Neural cell (in vitro differentiated cells): ENCODE data around the gene ATXN10.

Experiments
- EZH2 ChIP-seq: fragments of 200-600, 300-800 bp; shearing (Covaris generic), sonication (generic); IDR thresholded peaks from 2 replicates; pipeline ENCODE4 v1.6.1; 2014; ENCODE audit warnings: antibody characterized with exemption, low read length, borderline replicate concordance, mild to moderate bottlenecking; ENCODE audit not compliant: insufficient read depth, poor library complexity, severe bottlenecking
- MXI1 ChIP-seq: fragments of 450-650 bp; conservative IDR thresholded peaks from 2 replicates; pipeline ENCODE4 v1.6.1; 2014; ENCODE audit warnings: antibody characterized with exemption, mild to moderate bottlenecking; ENCODE audit not compliant: poor library complexity, severe bottlenecking
- TAF1 ChIP-seq: IDR thresholded peaks from 2 replicates; pipeline ENCODE4 v1.6.1; 2012; ENCODE audit warnings: low read depth
- TF ChIP-seq, protein P1 (sequence below): fragments of 450-650 bp; IDR thresholded peaks from 2 replicates; pipeline ENCODE4 v1.5.1; 2014; ENCODE audit warnings: antibody characterized with exemption, mild to moderate bottlenecking, moderate library complexity; ENCODE audit not compliant: poor library complexity, severe bottlenecking

DNA sequence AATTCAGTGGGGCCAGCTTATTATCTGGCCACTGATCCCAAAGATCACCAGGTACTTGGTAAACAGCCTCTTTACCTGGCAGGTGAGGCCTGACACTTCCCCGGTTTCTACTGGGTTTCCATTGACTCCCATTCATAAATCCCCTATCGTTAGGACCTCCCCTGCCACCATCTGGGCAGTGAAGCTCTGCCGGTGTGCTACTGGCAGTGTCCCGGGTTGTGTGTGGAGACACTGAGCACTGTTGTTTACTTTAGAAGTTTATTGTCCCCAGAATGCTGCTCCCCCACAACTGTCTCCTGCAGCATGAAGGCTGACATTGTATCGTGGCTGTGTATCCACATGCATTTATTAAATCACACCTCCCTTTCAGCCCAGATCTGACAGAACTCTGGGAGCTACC lies 162.6 kb downstream of the ATXN10 start:
- TF ChIP-seq, protein P1, sequence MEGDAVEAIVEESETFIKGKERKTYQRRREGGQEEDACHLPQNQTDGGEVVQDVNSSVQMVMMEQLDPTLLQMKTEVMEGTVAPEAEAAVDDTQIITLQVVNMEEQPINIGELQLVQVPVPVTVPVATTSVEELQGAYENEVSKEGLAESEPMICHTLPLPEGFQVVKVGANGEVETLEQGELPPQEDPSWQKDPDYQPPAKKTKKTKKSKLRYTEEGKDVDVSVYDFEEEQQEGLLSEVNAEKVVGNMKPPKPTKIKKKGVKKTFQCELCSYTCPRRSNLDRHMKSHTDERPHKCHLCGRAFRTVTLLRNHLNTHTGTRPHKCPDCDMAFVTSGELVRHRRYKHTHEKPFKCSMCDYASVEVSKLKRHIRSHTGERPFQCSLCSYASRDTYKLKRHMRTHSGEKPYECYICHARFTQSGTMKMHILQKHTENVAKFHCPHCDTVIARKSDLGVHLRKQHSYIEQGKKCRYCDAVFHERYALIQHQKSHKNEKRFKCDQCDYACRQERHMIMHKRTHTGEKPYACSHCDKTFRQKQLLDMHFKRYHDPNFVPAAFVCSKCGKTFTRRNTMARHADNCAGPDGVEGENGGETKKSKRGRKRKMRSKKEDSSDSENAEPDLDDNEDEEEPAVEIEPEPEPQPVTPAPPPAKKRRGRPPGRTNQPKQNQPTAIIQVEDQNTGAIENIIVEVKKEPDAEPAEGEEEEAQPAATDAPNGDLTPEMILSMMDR = no peak
- no peak for TF ChIP-seq TAF1
- TF ChIP-seq MXI1 = no peak
- no peak for TF ChIP-seq EZH2
